ACC112 (cell line): ENCODE measurements around the gene SLC49A4.

ENCODE experiments used
- H2AFZ ChIP-seq: fragments of 200-600 bp; sonication (generic); one replicate; pipeline ENCODE4 v1.6.0; 2017; ENCODE audit warnings: antibody characterized with exemption, low read length; ENCODE audit not compliant: unreplicated experiment
- H3K27ac ChIP-seq: fragments of 200-600 bp; sonication (generic); 2 replicates; pipeline ENCODE4 v1.5.1; 2014; ENCODE audit warnings: low read depth, mild to moderate bottlenecking, antibody characterized with exemption, low read length, moderate library complexity
- H3K27me3 ChIP-seq: fragments of 200-600 bp; sonication (generic); 2 replicates; pipeline ENCODE4 v1.6.1; 2014; ENCODE audit warnings: mild to moderate bottlenecking, antibody characterized with exemption, low read length, moderate library complexity, mixed read lengths; ENCODE audit not compliant: insufficient read depth
- H3K36me3 ChIP-seq: fragments of 200-600 bp; sonication (generic); 2 replicates; pipeline ENCODE4 v1.6.1; 2016; ENCODE audit warnings: mild to moderate bottlenecking, antibody characterized with exemption, low read length, moderate library complexity, mixed read lengths; ENCODE audit not compliant: insufficient read depth
- H3K4me1 ChIP-seq: fragments of 200-600 bp; sonication (generic); one replicate; pipeline ENCODE4 v1.6.1; 2016; ENCODE audit warnings: low read length, mixed read lengths; ENCODE audit not compliant: insufficient read depth, unreplicated experiment, control insufficient read depth
- H3K4me3 ChIP-seq: fragments of 200-600 bp; sonication (generic); 2 replicates; pipeline ENCODE4 v1.5.1; 2014; ENCODE audit warnings: mild to moderate bottlenecking, low read depth, low read length
- H3K79me2 ChIP-seq: fragments of 200-600 bp; sonication (generic); one replicate; pipeline ENCODE4 v1.6.0; 2016; ENCODE audit warnings: low read length; ENCODE audit not compliant: control insufficient read depth, unreplicated experiment, insufficient read depth

SLC49A4 gene

GRCh38 chr3:122886251-122886650 lies 91.4 kb downstream of the SLC49A4 start:
- H3K4me1 ChIP-seq = peaks cover 3% of the 10 kb centered on the region
- no peak overlapping the region for H3K27ac ChIP-seq
- H3K4me3 ChIP-seq = no peak overlapping the region
- H2AFZ ChIP-seq = no peak overlapping the region
- no peaks in the 10 kb centered on the region for H3K27me3 ChIP-seq
- no peaks in the 10 kb centered on the region for H3K79me2 ChIP-seq
- H3K36me3 ChIP-seq = no peaks in the 10 kb centered on the region

DNA sequence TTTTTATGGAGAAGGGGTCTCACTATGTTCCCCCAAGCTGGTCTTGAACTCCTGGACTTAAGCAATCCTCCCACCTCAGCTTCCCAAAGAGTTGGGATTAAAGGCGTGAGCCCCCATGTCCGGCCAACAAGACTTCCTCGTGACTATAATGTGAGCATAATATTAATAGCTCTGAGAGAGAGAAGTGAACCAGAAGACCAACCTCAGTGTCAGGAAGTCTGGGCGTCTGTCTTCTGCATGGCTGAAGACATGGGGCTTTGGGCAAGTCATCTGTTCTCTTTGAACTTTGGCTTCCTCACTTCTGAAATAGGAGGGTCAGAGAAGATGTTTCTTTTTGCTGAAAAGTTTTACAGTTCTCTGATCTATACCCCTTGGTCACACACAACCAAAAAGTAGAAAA lies 92.1 kb downstream of the SLC49A4 start:
- Histone ChIP-seq H3K79me2 (no peaks in the 10 kb centered on the region), H3K27me3 (no peaks in the 10 kb centered on the region), H2AFZ (no peak overlapping the region), H3K36me3 (no peaks in the 10 kb centered on the region), H3K4me3 (no peak overlapping the region), H3K4me1 (peaks cover 3% of the 10 kb centered on the region), H3K27ac (no peak overlapping the region)

GRCh38 chr3:122890077-122890719 lies 95.3 kb downstream of the SLC49A4 start:
- H3K4me1 ChIP-seq = peaks cover 3% of the 10 kb centered on the region
- H3K27ac ChIP-seq = no peak overlapping the region
- H2AFZ ChIP-seq = no peak overlapping the region

DNA sequence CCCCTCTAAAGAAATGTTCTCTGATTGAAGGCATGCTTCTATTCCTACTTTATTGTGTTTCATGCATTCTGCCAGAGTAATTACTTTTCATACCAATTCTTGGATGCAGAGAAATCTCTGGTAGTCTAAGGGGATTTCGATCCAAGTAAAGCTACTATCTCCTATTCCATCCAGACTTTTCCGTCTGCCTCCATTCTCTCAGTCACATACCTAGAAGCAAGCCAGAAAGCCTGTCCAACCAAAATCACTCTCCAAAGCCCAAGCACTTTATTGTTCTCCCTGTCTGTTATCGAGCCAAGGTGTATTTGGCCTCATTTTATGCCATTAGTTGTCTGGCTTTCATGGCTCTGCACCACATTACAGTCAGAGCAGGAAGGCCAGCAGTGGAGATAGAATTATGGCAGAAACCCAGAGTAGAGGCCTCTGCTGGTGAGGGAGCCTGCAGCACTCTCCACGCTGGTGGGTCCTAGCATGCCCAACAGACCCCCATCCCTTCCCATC lies 95.9 kb downstream of the SLC49A4 start:
- Histone ChIP-seq H3K79me2 (no peaks in the 10 kb centered on the region), H3K27me3 (peaks cover 10% of the 10 kb centered on the region), H2AFZ (no peak overlapping the region), H3K36me3 (no peaks in the 10 kb centered on the region), H3K4me1 (peaks cover 3% of the 10 kb centered on the region), H3K27ac (no peak overlapping the region), H3K4me3 (no peak overlapping the region)

More at GRCh38 chr3:122890077-122890719, 95.3 kb downstream of the SLC49A4 start:
- Histone ChIP-seq H3K27me3 (peaks cover 4% of the 10 kb centered on the region; the same call in 1 of the 2 replicates), H3K4me3 (no peak overlapping the region), H3K36me3 (no peaks in the 10 kb centered on the region), H3K79me2 (no peaks in the 10 kb centered on the region)

- Histone ChIP-seq H3K27me3 (peaks cover 22% of the 10 kb centered on the region), H3K79me2 (no peaks in the 10 kb centered on the region), H3K4me3 (no peak overlapping the region), H3K36me3 (no peaks in the 10 kb centered on the region), H2AFZ (no peak overlapping the region), H3K4me1 (peaks cover 3% of the 10 kb centered on the region), H3K27ac (no peak overlapping the region)
These were observed 97.5 kb downstream of the SLC49A4 start for GRCh38 chr3:122892118-122892960.

DNA sequence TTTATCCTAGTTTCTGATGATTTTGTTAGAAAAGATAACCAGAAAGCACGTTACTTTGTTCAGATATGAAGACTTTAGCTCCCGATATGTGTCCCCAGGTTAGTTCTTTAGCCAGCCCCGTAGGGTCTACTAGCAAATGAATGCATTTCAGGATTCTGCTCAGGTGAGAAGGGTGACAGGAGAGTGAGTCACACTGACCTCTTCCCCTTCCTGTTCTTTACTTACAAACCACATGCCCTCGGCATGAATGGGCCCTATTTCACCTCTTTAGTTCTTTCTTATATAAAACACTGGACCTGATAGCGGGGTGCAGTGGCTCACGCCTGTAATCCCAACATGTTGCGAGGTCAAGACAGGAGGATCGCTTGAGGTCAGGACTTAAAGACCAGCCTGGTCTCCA lies 98.4 kb downstream of the SLC49A4 start:
- H3K27ac ChIP-seq = no peak overlapping the region
- no peak overlapping the region for H2AFZ ChIP-seq
- H3K4me3 ChIP-seq = no peak overlapping the region
- H3K79me2 ChIP-seq = no peaks in the 10 kb centered on the region
- H3K27me3 ChIP-seq = peaks cover 29% of the 10 kb centered on the region
- no peaks in the 10 kb centered on the region for H3K36me3 ChIP-seq
- H3K4me1 ChIP-seq = peaks cover 3% of the 10 kb centered on the region

DNA sequence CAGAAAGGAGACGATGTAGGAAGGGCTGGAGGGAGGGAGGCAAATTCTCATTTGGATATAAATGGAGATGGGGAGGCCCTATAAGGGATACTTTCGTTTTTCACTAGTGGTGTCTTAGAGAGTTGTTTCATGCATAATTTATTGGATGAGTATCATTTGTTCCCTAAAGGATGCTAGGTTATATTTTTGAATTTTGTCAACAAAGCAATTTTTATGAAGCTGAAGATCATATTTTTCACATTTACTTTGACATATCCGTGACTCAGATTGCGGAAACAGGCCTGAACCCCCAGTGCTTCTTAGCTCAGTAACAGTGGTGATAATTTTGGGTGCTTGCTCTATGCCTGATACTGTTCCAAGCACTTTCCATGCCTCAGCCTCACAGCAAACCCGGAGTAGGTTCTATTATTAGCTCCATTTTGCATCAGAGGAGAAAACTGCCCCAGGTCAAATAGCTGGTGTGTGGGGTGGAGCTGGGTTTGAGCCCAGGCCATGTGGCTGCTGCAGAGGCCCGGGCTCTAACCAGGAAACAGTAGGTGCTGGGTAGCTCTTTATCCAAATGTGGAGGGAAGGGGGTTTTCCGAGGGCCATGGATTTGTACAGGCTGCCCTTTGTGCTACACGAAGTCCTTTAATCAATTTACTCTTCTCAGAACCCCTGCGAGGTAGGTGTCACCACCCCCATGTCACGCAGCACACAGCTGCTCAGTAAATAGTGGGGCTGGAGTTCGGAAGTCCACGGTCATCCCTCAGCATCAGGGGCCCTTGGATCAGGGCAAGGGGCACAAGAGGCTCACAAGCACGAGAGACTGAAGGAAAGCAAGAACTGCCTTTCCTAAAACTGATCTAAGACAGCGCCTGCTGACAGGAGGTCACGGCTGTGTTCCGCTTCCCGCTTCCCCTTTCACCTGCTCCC lies 99.1 kb downstream of the SLC49A4 start:
- peaks cover 3% of the 10 kb centered on the region for H3K4me1 ChIP-seq
- no peak overlapping the region for H3K4me3 ChIP-seq
- H3K27me3 ChIP-seq = peaks cover 36% of the 10 kb centered on the region
- H3K79me2 ChIP-seq = no peaks in the 10 kb centered on the region
- no peak overlapping the region for H2AFZ ChIP-seq
- H3K27ac ChIP-seq = no peak overlapping the region
- no peaks in the 10 kb centered on the region for H3K36me3 ChIP-seq

GRCh38 chr3:122898298-122898697 lies 103.4 kb downstream of the SLC49A4 start:
- no peaks in the 10 kb centered on the region for H3K36me3 ChIP-seq
- H3K27me3 ChIP-seq = peaks cover 56% of the 10 kb centered on the region
- no peak overlapping the region for H2AFZ ChIP-seq
- H3K4me1 ChIP-seq = no peaks in the 10 kb centered on the region
- no peak overlapping the region for H3K27ac ChIP-seq
- H3K4me3 ChIP-seq = no peak overlapping the region
- no peaks in the 10 kb centered on the region for H3K79me2 ChIP-seq

- Histone ChIP-seq H2AFZ (no peak overlapping the region), H3K4me1 (no peaks in the 10 kb centered on the region), H3K4me3 (no peak overlapping the region), H3K27ac (no peak overlapping the region), H3K27me3 (peaks cover 55% of the 10 kb centered on the region), H3K36me3 (no peaks in the 10 kb centered on the region), H3K79me2 (no peaks in the 10 kb centered on the region)
These were observed 107.5 kb downstream of the SLC49A4 start for GRCh38 chr3:122902326-122902725.

DNA sequence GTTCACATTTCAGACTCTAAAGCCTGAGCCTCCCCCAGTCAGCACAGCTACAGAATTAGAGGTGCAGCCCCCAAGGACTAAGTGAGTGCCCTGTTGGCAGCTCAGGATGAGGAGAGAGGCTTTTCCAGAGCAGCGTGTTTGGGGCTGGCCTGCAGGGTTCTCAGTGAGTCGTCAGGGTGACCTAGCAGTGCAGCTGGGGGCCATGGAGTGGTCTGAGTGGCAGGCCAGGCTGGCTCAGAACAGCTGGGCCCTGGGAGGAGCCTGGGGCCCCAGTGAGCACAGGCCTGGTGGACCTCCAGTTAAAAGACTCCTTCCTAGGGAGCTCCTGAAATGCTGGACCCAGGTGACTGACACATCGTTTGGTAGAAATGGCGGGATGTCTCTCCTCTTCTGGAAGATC lies 108.3 kb downstream of the SLC49A4 start:
- H3K4me3 ChIP-seq = no peak overlapping the region
- H3K79me2 ChIP-seq = no peaks in the 10 kb centered on the region
- H3K27ac ChIP-seq = no peak overlapping the region
- H3K4me1 ChIP-seq = no peaks in the 10 kb centered on the region
- H3K36me3 ChIP-seq = no peaks in the 10 kb centered on the region
- H2AFZ ChIP-seq = no peak overlapping the region
- H3K27me3 ChIP-seq = peaks cover 49% of the 10 kb centered on the region
